GM20000 (cell line): ENCODE measurements around the gene PLB1.

ENCODE experiments used
- DNase-seq: peaks from one replicate; pipeline ENCODE4 v3.0.0; 2012; ENCODE audit warnings: low spot score
- CTCF ChIP-seq: IDR thresholded peaks from 2 replicates; pipeline ENCODE4 v1.5.1; 2012; ENCODE audit warnings: mild to moderate bottlenecking, control low read depth; ENCODE audit errors: extremely low read depth, missing control alignments

Gene PLB1

GRCh38 chr2:28522481-28522880 lies 26.6 kb downstream of the PLB1 start:
- TF ChIP-seq CTCF: no peak
- no peak for DNase-seq

GRCh38 chr2:28523902-28524301 lies 28.0 kb downstream of the PLB1 start:
- no peak for TF ChIP-seq CTCF
- no peak for DNase-seq

- no peak for TF ChIP-seq CTCF
- DNase-seq: no peak
These were observed 29.6 kb downstream of the PLB1 start for GRCh38 chr2:28525481-28525880.

- no peak for TF ChIP-seq CTCF
- no peak for DNase-seq
These were observed 30.8 kb downstream of the PLB1 start for GRCh38 chr2:28526527-28527132.

GRCh38 chr2:28527196-28527595 lies 31.3 kb downstream of the PLB1 start:
- TF ChIP-seq CTCF: no peak
- DNase-seq: no peak

GRCh38 chr2:28528206-28528605 lies 32.3 kb downstream of the PLB1 start:
- TF ChIP-seq CTCF: no peak
- no peak for DNase-seq

GRCh38 chr2:28530782-28531181 lies 34.9 kb downstream of the PLB1 start:
- TF ChIP-seq CTCF: no peak
- no peak for DNase-seq

- no peak for TF ChIP-seq CTCF
These were observed 36.5 kb downstream of the PLB1 start for GRCh38 chr2:28532399-28532798.

More at GRCh38 chr2:28532399-28532798, 36.5 kb downstream of the PLB1 start:
- DNase-seq: no peak
